Endodermal cell (in vitro differentiated cells): ENCODE measurements around the gene QKI. TPM values are rescaled to one million over a fixed set of nuclear protein-coding genes. Genes with fewer than 3 reads are reported as not detected.

ENCODE experiments used
- DNase-seq: peaks from one replicate; pipeline ENCODE4 v3.0.0-alpha.2; 2017
- H3K27ac ChIP-seq: 2 replicates; pipeline ENCODE4 v1.5.1; 2013; ENCODE audit warnings: mild to moderate bottlenecking, low read depth, low read length, moderate library complexity
- H3K27me3 ChIP-seq: 2 replicates; pipeline ENCODE4 v1.6.1; 2013; ENCODE audit warnings: mild to moderate bottlenecking, low read length, moderate library complexity; ENCODE audit not compliant: insufficient read depth, control insufficient read depth, poor library complexity, severe bottlenecking
- H3K36me3 ChIP-seq: 2 replicates; pipeline ENCODE4 v1.7.0; 2013; ENCODE audit warnings: mild to moderate bottlenecking, low read length, moderate library complexity; ENCODE audit not compliant: control insufficient read depth, insufficient read depth
- H3K4me1 ChIP-seq: one replicate; pipeline ENCODE4 v1.7.0; 2013; ENCODE audit warnings: low read length; ENCODE audit not compliant: control insufficient read depth, insufficient read depth
- H3K4me3 ChIP-seq: 2 replicates; pipeline ENCODE4 v1.5.1; 2013; ENCODE audit warnings: mild to moderate bottlenecking, low read length, moderate library complexity
- H3K9ac ChIP-seq: 2 replicates; pipeline ENCODE4 v1.6.1; 2013; ENCODE audit warnings: mild to moderate bottlenecking, low read length, moderate library complexity; ENCODE audit not compliant: poor library complexity, severe bottlenecking; ENCODE audit errors: extremely low read depth
- H3K9me3 ChIP-seq: 2 replicates; pipeline ENCODE4 v1.6.1; 2013; ENCODE audit warnings: mild to moderate bottlenecking, low read length, moderate library complexity; ENCODE audit not compliant: control insufficient read depth
- H3K27ac Mint-ChIP-seq: 2 replicates; pipeline ENCODE4 v1.8.0; 2020; ENCODE audit warnings: mixed read lengths
- H3K27me3 Mint-ChIP-seq: 2 replicates; pipeline ENCODE4 v1.8.0; 2021; ENCODE audit warnings: mild to moderate bottlenecking, mixed read lengths; ENCODE audit not compliant: insufficient read depth
- H3K36me3 Mint-ChIP-seq: 2 replicates; pipeline ENCODE4 v1.8.0; 2020; ENCODE audit warnings: low read depth, mixed read lengths
- H3K4me1 Mint-ChIP-seq: 2 replicates; pipeline ENCODE4 v1.8.0; 2020; ENCODE audit warnings: mixed read lengths
- H3K4me3 Mint-ChIP-seq: 2 replicates; pipeline ENCODE4 v1.8.0; 2020; ENCODE audit warnings: mild to moderate bottlenecking, moderate library complexity, mixed read lengths
- H3K9me3 Mint-ChIP-seq: 2 replicates; pipeline ENCODE4 v1.8.0; 2020; ENCODE audit warnings: mild to moderate bottlenecking, mixed read lengths
- CTCF ChIP-seq: fragments of 200-600 bp; sonication (generic); conservative IDR thresholded peaks from 2 replicates; pipeline ENCODE4 v1.5.0; 2021; ENCODE audit warnings: antibody characterized with exemption, mild to moderate bottlenecking
- WGBS, 2 experiments: methylation state at CpG; one replicate each; pipeline versions ENCODE4 v1.1.5 to v1.1.7; 2013; ENCODE audit warnings: missing lambda C conversion rate in 2 of 2, mixed read lengths in 1 of 2; ENCODE audit not compliant: insufficient coverage in 1 of 2, insufficient read length in 1 of 2; 5-methylcytosine and 5-hydroxymethylcytosine counted together
- total RNA-seq, 2 donors: library from RNA; stranded (reverse); fragmentation: NEBNext Ultra II Directional in 1 of 2; extraction: Animal tissue kit (Norgen Biotek cat#: 25700) in 1 of 2; gene quantifications; 2 replicates in 1 of 2; 3 replicates in 1 of 2; pipeline ENCODE4 v1.2.1, GENCODE V29; 2021

Gene QKI
- total RNA-seq, 2 donors from 2014 or later: 93.3 to 107 TPM

GRCh38 chr6:163406366-163406765 is 8.2 kb upstream of the QKI start:
- no peaks in the 10 kb centered on the region for H3K27me3 ChIP-seq
- Mint-ChIP-seq H3K9me3 (no peaks in the 10 kb centered on the region), H3K27me3 (no peaks in the 10 kb centered on the region), H3K27ac (no peak overlapping the region), H3K4me3 (no peak overlapping the region), H3K4me1 (peaks cover 8% of the 10 kb centered on the region), H3K36me3 (no peaks in the 10 kb centered on the region)
- no peak for DNase-seq
- TF ChIP-seq CTCF: no peak
- WGBS, 2 experiments: 100% methylated on average over 1 of the region's 1 CpG
- no peaks in the 10 kb centered on the region for H3K4me1 ChIP-seq
- H3K27ac ChIP-seq: peak overlapping the region; percentile 57
- no peaks in the 10 kb centered on the region for H3K9me3 ChIP-seq
- no peaks in the 10 kb centered on the region for H3K36me3 ChIP-seq
- no peak overlapping the region for H3K4me3 ChIP-seq
- no peak overlapping the region for H3K9ac ChIP-seq

- WGBS, 2 experiments: 95% methylated on average over 2 of the region's 2 CpGs; no CpG with 5 or more reads in 1 of the 2 experiments
- H3K4me3 Mint-ChIP-seq: no peak overlapping the region
- H3K9ac ChIP-seq: no peak overlapping the region
Observed at GRCh38 chr6:163406830-163407229, 7.7 kb upstream of the QKI start.

GRCh38 chr6:163408352-163408991 is 6.0 kb upstream of the QKI start:
- Histone ChIP-seq H3K4me1 (no peaks in the 10 kb centered on the region), H3K27me3 (no peaks in the 10 kb centered on the region), H3K27ac (no peak overlapping the region), H3K9ac (no peak overlapping the region), H3K9me3 (no peaks in the 10 kb centered on the region), H3K36me3 (no peaks in the 10 kb centered on the region), H3K4me3 (no peak overlapping the region)
- Mint-ChIP-seq H3K27me3 (no peaks in the 10 kb centered on the region), H3K4me3 (no peak overlapping the region), H3K27ac (no peak overlapping the region), H3K4me1 (peaks cover 15% of the 10 kb centered on the region), H3K36me3 (no peaks in the 10 kb centered on the region), H3K9me3 (no peaks in the 10 kb centered on the region)
- no peak for DNase-seq
- WGBS, 2 experiments: 83 to 92% methylated on average over 8 to 9 of the region's 9 CpGs
- TF ChIP-seq CTCF: no peak

More at GRCh38 chr6:163406830-163407229, 7.7 kb upstream of the QKI start:
- Histone ChIP-seq H3K36me3 (no peaks in the 10 kb centered on the region), H3K9me3 (no peaks in the 10 kb centered on the region), H3K27me3 (no peaks in the 10 kb centered on the region), H3K27ac (no peak overlapping the region), H3K4me1 (no peaks in the 10 kb centered on the region), H3K4me3 (no peak overlapping the region)
- no peak for TF ChIP-seq CTCF
- Mint-ChIP-seq H3K27me3 (no peaks in the 10 kb centered on the region), H3K4me1 (peaks cover 10% of the 10 kb centered on the region), H3K36me3 (no peaks in the 10 kb centered on the region), H3K27ac (no peak overlapping the region), H3K9me3 (no peaks in the 10 kb centered on the region)
- DNase-seq: no peak
